ENCODE measurements around the gene TULP3. TPM values are rescaled to one million over a fixed set of nuclear protein-coding genes. Genes with fewer than 3 reads are reported as not detected.
"Not testable (repeated sequence)": the region's sequence is repeated elsewhere in the genome, so short reads cannot be mapped to it uniquely, and the experiment has no call there.

The TULP3 gene
- total RNA-seq, 1 donor from 2014 or later: 35.1 TPM

DNA sequence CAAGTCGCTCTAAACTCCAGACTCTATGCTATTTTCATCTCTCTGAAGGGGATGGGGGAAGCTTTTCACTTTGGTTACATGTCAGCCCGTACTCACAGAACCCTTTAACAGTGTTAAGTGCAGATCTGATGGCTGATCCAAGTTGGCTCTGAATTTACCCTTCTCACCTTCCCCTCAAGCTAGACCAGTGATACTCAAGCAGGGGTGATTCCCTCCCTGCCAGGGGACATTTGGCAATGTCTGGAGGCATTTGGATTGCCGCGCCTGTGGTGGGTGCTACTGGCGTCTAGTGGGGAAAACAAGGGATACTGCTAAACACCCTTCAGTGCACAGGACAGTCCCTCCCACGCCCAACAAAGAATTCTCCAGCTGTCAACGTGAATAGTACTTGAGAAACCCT is 27.8 kb upstream of the TULP3 start:
- H3K4me1 Mint-ChIP-seq (ENCODE audit: low read depth): no peaks in the 10 kb centered on the region
- no peak for DNase-seq (ENCODE audit: low spot score, unreplicated experiment)
- H3K4me3 Mint-ChIP-seq (ENCODE audit: low read depth): no peak overlapping the region
- TF ChIP-seq, protein P1, sequence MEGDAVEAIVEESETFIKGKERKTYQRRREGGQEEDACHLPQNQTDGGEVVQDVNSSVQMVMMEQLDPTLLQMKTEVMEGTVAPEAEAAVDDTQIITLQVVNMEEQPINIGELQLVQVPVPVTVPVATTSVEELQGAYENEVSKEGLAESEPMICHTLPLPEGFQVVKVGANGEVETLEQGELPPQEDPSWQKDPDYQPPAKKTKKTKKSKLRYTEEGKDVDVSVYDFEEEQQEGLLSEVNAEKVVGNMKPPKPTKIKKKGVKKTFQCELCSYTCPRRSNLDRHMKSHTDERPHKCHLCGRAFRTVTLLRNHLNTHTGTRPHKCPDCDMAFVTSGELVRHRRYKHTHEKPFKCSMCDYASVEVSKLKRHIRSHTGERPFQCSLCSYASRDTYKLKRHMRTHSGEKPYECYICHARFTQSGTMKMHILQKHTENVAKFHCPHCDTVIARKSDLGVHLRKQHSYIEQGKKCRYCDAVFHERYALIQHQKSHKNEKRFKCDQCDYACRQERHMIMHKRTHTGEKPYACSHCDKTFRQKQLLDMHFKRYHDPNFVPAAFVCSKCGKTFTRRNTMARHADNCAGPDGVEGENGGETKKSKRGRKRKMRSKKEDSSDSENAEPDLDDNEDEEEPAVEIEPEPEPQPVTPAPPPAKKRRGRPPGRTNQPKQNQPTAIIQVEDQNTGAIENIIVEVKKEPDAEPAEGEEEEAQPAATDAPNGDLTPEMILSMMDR (IDR thresholded peaks at IDR 0.05; ENCODE audit: unreplicated experiment): no peak
- H3K36me3 Mint-ChIP-seq (ENCODE audit: insufficient read depth): peaks cover 27% of the 10 kb centered on the region
- no peaks in the 10 kb centered on the region for H3K27me3 Mint-ChIP-seq
- no peak overlapping the region for H3K27ac Mint-ChIP-seq
- no peaks in the 10 kb centered on the region for H3K9me3 Mint-ChIP-seq (ENCODE audit: low read depth)

DNA sequence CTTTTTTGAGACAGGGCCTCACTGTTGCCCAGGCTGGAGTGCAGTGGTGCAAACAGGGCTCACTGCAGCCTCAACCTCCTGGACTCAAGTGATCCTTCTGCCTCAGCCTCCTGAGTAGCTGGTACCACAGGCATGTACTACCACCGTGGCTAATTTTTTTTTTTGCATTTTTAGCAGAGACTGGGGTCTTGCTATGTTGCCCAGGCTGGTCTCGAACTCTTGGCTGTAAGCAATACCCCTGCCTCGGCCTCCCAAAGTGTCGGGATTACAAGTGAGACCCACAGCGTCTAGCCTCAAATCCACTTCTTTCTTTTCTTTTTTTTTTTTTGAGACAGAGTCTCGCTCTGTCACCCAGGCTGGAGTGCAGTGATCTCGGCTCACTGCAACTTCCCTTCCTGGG is 27.3 kb upstream of the TULP3 start:
- DNase-seq (ENCODE audit: low spot score, unreplicated experiment); H3K27me3 Mint-ChIP-seq; H3K9me3 Mint-ChIP-seq (ENCODE audit: low read depth); H3K27ac Mint-ChIP-seq; H3K4me3 Mint-ChIP-seq (ENCODE audit: low read depth); H3K4me1 Mint-ChIP-seq (ENCODE audit: low read depth): not testable (repeated sequence)
- peaks cover 27% of the 10 kb centered on the region for H3K36me3 Mint-ChIP-seq (ENCODE audit: insufficient read depth)

DNA sequence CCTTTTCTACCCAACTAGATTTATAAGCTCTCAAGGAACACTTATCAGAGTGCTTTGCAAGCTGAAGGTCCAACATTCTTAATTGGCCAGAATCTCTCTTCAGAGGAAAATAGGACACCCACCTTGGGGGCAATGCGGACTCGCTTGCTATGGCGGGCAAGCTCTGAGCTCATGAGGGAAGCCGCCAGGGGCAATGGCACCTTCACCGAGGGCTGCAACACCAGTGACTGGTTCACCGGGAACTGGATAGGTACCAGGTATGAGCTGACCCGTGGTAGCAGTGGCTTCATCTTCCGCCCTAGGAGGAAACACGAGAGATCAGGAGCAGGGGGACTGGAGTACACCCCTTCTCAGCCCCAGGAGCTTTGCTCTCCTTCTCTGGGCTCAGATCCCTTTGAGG is 26.5 kb upstream of the TULP3 start:
- peaks cover 26% of the 10 kb centered on the region for H3K36me3 Mint-ChIP-seq (ENCODE audit: insufficient read depth)

DNA sequence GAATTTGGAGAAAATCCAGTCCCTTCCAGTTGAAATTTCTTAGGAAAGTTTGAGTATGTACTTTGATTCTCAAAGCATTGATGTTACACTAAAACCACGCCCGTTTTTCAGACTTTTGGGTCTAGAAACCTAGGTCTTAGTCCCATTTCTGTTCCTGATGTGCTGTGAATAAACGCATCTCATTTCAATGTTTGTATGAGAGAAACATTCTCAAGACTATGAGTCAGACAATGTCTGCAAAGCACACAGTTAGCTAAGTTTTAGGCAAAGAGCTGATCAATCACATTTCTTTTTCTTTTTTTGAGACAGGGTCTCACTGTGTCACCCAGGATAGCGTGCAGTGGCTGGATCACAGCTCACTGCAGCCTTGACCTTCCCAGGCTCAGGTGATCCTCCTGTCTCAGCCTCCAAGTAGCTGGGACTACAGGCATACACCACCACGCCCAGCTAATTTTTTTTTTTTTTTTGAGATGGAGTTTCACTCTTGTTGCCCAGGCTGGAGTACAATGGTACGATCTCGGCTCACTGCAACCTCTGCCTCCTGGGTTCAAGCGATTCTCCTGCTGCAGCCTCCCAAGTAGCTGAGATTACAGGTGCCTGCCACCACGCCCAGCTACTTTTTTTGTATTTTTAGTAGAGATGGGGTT is 21.6 kb upstream of the TULP3 start:
- not testable (repeated sequence) for H3K4me1 Mint-ChIP-seq (ENCODE audit: low read depth); H3K27me3 Mint-ChIP-seq; H3K27ac Mint-ChIP-seq; H3K4me3 Mint-ChIP-seq (ENCODE audit: low read depth); H3K9me3 Mint-ChIP-seq (ENCODE audit: low read depth); DNase-seq (ENCODE audit: low spot score, unreplicated experiment)
- peaks cover 19% of the 10 kb centered on the region for H3K36me3 Mint-ChIP-seq (ENCODE audit: insufficient read depth)

More for the DNA sequence above, 26.5 kb upstream of the TULP3 start:
- Mint-ChIP-seq H3K4me1 (ENCODE audit: low read depth) (no peaks in the 10 kb centered on the region), H3K27me3 (no peaks in the 10 kb centered on the region), H3K9me3 (ENCODE audit: low read depth) (no peaks in the 10 kb centered on the region), H3K4me3 (ENCODE audit: low read depth) (no peak overlapping the region), H3K27ac (no peak overlapping the region)
- TF ChIP-seq, protein P1 (IDR thresholded peaks at IDR 0.05; ENCODE audit: unreplicated experiment): no peak
- no peak for DNase-seq (ENCODE audit: low spot score, unreplicated experiment)

DNA sequence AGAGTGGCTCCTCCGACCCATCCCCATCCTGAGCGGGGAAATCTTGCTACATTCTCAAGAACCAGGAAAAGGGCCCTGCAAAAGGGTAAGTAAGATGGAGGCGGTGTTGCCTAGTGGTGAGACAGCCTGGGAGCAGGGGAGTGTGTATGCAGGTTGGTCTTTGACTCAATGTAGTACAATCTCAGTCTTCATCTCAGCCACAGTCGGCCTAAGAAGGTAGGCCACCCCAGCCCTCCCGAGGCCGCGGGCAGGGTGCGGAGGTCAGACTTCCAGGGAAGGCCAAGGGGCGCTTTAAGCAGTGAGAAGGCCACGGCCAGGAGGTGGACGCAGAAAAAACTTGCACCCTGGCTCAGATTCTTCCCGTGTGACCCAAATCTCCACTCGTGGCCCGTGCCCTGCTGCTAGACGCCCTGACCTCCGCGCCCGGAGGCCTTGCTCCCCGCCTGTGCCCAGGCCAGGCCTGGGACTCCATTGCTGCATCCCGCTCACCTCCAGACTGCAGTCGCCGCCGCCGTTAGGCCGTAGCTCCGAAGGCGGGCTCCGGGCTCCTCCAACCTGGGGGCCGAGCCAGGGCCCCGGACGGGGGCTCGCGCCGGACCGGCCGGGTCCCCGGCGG is 14.2 kb upstream of the TULP3 start:
- peak overlapping the region; percentile 65 for H3K27ac Mint-ChIP-seq

DNA sequence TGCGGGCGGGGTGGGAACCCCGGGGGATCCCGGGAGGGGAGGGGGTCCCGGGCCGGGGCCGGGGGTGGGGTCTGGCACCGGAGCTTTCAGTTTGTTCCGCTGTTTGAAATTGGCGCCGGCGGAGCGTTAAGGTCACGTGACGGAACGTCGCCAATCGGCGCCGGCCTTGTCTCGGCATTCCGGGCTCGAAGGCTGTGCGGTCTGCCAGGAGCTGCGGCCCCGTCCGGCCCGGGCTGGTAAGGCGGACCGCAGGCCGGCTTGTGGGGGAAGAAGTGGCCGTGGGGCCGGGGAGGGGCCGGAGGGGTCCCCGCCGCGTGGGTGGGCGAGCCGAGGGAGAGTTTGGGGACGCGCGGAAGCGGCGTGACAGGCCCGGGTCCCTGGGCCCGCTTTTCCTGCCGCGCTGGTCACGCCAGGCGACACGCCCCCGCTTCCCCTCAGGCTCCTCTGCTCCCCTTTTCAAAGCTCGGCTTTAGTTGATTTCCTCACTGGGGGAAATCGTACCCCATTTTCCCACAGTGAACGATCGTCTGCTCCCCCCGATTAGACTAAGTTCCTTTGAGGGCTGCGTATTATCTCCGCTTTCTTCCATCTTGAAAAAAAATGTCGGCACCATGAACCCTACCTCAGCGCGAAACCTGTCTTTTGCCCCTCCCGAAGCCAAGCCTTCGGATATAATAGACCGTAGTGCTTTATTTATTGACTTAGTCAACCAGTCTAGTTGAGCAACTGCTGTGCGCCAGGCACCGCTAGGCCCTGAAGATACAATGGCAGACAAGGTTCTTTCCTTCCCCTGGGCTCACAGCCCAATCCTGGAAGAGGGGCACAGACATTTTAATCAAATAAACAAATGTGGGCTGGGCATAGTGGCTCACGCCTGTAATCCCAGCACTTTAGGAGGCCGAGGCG is 13.4 kb upstream of the TULP3 start, which contains the start of the genes FOXM1 and RHNO1:
Gene FOXM1 (minus strand): TSS at position 128 of the 906 bp plus-strand sequence. CDS start 2,696 bp downstream, outside the sequence.
Gene RHNO1 (plus strand): TSS at position 177 of the 906 bp plus-strand sequence. CDS start 8,144 bp downstream, outside the sequence.
- H3K27me3 Mint-ChIP-seq: no peaks in the 10 kb centered on the region
- TF ChIP-seq, protein P1 (IDR thresholded peaks at IDR 0.05; ENCODE audit: unreplicated experiment): peak; percentile 20
- peak within 1 kb of the TSS; percentile 95 for H3K4me3 Mint-ChIP-seq (ENCODE audit: low read depth)
- H3K36me3 Mint-ChIP-seq (ENCODE audit: insufficient read depth): peaks cover 9% of the 10 kb centered on the region
- no peaks in the 10 kb centered on the region for H3K9me3 Mint-ChIP-seq (ENCODE audit: low read depth)
- peak; percentile 98 for DNase-seq (ENCODE audit: low spot score, unreplicated experiment)
- H3K4me1 Mint-ChIP-seq (ENCODE audit: low read depth): peaks cover 25% of the 10 kb centered on the region
- peak within 1 kb of the TSS; percentile 98 for H3K27ac Mint-ChIP-seq

More for the DNA sequence above, 14.2 kb upstream of the TULP3 start:
- H3K4me1 Mint-ChIP-seq (ENCODE audit: low read depth): peaks cover 25% of the 10 kb centered on the region
- no peaks in the 10 kb centered on the region for H3K9me3 Mint-ChIP-seq (ENCODE audit: low read depth)
- H3K4me3 Mint-ChIP-seq (ENCODE audit: low read depth): peak overlapping the region; percentile 71
- DNase-seq (ENCODE audit: low spot score, unreplicated experiment): no peak
- peaks cover 11% of the 10 kb centered on the region for H3K36me3 Mint-ChIP-seq (ENCODE audit: insufficient read depth)
- H3K27me3 Mint-ChIP-seq: no peaks in the 10 kb centered on the region
- TF ChIP-seq, protein P1 (IDR thresholded peaks at IDR 0.05; ENCODE audit: unreplicated experiment): no peak

Data from progenitor cell of endocrine pancreas (in vitro differentiated cells).